NCI-H2029 (cell line): ENCODE measurements around the gene PTPRE.

ENCODE experiments used
- DNase-seq: peaks from one replicate; lab custom pipeline; 2025; lab: John Stamatoyannopoulos, UW

Gene PTPRE, protein sequence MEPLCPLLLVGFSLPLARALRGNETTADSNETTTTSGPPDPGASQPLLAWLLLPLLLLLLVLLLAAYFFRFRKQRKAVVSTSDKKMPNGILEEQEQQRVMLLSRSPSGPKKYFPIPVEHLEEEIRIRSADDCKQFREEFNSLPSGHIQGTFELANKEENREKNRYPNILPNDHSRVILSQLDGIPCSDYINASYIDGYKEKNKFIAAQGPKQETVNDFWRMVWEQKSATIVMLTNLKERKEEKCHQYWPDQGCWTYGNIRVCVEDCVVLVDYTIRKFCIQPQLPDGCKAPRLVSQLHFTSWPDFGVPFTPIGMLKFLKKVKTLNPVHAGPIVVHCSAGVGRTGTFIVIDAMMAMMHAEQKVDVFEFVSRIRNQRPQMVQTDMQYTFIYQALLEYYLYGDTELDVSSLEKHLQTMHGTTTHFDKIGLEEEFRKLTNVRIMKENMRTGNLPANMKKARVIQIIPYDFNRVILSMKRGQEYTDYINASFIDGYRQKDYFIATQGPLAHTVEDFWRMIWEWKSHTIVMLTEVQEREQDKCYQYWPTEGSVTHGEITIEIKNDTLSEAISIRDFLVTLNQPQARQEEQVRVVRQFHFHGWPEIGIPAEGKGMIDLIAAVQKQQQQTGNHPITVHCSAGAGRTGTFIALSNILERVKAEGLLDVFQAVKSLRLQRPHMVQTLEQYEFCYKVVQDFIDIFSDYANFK

GRCh38 chr10:127906548-127907377 is at the start of gene PTPRE:
PTPRE (plus strand) TSS chr10:127907103; CDS start chr10:128040882, 133,779 bp downstream.
- peak; percentile 17 for DNase-seq

GRCh38 chr10:127860592-127860991 is 46.3 kb upstream of the PTPRE start:
- DNase-seq: no peak

DNA sequence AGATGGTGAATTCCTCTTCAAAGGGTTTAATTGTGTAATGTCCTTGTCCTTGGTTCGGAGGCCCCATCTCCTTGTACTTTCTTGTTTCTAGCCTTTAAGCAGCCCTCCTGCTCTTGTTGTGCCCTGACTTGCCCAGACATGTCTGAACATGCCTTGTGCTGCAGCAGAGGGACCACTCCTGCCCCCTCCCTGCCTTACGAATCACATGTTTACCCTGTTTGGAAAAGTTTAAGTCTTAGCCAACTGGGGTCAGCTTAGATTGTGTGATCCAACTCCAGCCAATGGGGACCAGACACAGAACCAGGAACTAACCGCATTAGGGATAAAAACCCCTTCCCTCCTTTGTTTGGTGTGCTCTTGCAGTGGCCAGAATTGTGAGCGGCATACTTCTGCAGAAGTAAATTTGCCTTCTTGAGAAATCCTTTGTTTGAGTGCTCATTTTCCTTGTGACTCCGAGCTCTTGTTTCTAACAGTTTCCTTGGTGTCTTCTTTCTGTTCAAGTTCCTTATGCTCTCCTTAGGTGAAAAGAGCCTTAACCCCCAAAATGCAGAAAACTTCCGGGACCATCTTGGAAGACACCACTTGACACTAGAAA is 43.6 kb upstream of the PTPRE start:
- no peak for DNase-seq

DNA sequence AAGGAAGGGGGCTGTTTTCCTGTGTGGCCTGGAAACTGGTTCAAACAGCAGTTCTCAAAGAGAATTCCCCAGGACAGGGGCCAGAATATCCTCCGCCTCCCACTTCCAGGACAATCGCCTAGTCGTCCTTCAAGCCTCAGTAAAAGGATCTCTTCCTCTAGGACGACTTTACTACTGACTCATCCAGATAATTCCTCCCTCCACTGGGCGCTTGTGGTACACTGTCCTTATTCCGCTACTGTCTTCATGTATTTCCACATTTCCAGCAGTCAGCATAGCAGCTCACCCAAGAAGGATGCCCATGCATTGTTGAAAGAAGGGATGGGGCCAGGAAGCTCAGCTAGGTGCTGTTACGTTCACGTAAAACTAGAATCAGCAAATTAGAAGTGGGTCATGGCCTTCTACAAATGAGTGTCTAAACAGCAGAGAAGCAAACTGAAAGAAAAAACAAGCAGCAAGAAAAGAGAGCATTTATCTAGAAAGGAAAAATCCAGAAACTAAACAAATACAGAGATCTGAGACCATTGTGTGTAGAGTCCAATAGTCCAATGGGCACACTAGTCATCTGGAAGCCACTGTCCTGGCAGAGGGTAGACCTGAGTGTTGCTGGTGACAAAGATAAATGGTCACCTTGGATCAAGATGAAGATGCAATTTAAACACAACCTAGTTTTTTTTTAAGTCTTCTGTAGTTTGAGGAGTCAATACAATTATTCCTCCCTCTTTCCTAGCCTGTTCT is 40.5 kb upstream of the PTPRE start:
- DNase-seq: no peak

DNA sequence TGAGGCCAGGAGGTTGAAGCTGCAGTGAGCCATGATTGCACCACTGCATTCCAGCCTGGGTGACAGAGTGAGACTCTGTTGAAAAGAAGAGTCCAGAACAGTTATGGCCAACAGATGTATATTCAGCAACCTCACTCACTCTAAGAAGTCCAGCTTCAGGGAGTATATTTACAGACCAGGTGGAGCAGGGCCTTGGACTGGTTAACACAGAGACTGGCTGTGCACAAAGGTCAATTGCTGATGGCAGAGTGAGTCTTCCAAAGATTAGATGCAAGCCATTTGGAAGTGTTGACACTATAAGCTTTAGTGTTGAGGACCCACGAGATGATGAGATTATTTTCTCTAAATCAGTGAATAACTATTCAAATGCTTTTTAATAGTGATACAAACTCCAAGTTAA is 39.1 kb upstream of the PTPRE start:
- DNase-seq: no peak

GRCh38 chr10:127869329-127869728 is 37.6 kb upstream of the PTPRE start:
- DNase-seq: no peak

GRCh38 chr10:127871631-127872010 is 35.3 kb upstream of the PTPRE start:
- no peak for DNase-seq

GRCh38 chr10:127872011-127872761 is 34.7 kb upstream of the PTPRE start:
- no peak for DNase-seq

GRCh38 chr10:127872871-127873600 is 33.9 kb upstream of the PTPRE start:
- DNase-seq: no peak

- DNase-seq: no peak
Measured at GRCh38 chr10:127873901-127874470, 32.9 kb upstream of the PTPRE start.

- DNase-seq: no peak
Measured at GRCh38 chr10:127874671-127875448, 32.0 kb upstream of the PTPRE start.

DNA sequence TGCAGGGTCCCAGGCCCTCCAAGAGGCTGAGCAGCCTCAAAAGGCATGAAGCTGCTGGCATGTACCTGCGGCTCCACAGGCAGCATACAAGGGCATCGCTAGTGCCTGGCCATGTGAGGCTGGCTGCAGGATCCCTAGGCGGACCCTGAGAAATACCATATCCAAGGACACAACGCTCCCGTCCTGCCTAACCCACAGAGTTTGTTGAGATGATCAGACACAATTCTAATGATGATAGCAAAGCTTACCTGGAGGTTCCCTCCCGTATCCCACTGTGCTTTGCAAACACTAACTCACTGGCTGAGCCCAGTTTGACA is 31.5 kb upstream of the PTPRE start:
- no peak for DNase-seq

GRCh38 chr10:127875916-127876315 is 31.0 kb upstream of the PTPRE start:
- no peak for DNase-seq

- no peak for DNase-seq
Measured at GRCh38 chr10:127877116-127877515, 29.8 kb upstream of the PTPRE start.

- DNase-seq: no peak
Measured at GRCh38 chr10:127877699-127878098, 29.2 kb upstream of the PTPRE start.

- no peak for DNase-seq
Measured at GRCh38 chr10:127878475-127879055, 28.3 kb upstream of the PTPRE start.

GRCh38 chr10:127880557-127880956 is 26.3 kb upstream of the PTPRE start:
- no peak for DNase-seq

DNA sequence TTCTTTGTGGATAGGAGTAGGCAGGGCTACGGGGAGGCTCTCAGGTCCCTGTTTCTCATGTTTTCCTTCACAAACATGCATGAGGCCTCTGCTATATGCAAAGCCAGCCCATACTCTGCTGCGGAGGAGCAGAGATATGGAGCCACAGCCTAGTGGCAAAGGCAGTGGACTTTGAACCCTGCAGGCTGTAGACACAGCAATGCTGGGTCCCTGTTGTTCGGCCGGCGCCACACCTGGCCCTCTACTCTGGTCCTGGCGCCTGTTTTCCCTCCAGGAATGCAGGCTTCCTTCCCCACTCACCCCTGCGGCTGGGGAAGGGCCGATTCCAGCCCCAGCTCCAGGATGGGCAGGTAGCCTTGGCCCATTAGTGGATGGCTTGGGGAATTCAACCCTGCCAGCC is 25.6 kb upstream of the PTPRE start:
- DNase-seq: no peak

GRCh38 chr10:127882391-127882790 is 24.5 kb upstream of the PTPRE start:
- no peak for DNase-seq
